IMR-90 (cell line): Measurements from ENCODE around the gene TM7SF2. TPM values are rescaled to one million over a fixed set of nuclear protein-coding genes. Genes with fewer than 3 reads are reported as not detected.

Source experiments
- ATAC-seq: fragments of 200-7000 bp; cut with Tn5 transposase; 2 replicates; pipeline ENCODE4 v1.9.1; 2020; ENCODE audit warnings: low read depth, mild to moderate bottlenecking, moderate library complexity
- BruUV-seq: library from RNA; stranded (reverse); fragments of 400-500 nt; replicated peaks from 2 replicates; lab custom pipeline; 2021; lab: Mats Ljungman, UMichigan
- CTCF ChIA-PET: fragments of 300-600 bp; formaldehyde crosslinking; extraction: SDS; loops from one replicate; lab custom pipeline; 2021; ENCODE audit warnings: antibody characterized with exemption; lab: Yijun Ruan, JAX
- POLR2A ChIA-PET: fragments of 300-600 bp; sonication (Branson Sonifier 250); formaldehyde crosslinking; loops from one replicate; lab custom pipeline; 2022; ENCODE audit warnings: antibody characterized with exemption; ENCODE audit not compliant: unreplicated experiment; lab: Charles Lee
- DNase-seq: peaks from one replicate; pipeline ENCODE4 v3.0.0; 2013
- H2AFZ ChIP-seq: replicated peaks from 2 replicates; pipeline ENCODE3; 2013; ENCODE audit warnings: low read length, mild to moderate bottlenecking; ENCODE audit not compliant: poor library complexity
- H2AK5ac ChIP-seq: 2 replicates; pipeline ENCODE4 v1.6.1; 2013; ENCODE audit warnings: low read depth, low read length, inconsistent platforms
- H2AK9ac ChIP-seq: replicated peaks from 2 replicates; pipeline ENCODE3; 2013; ENCODE audit warnings: mild to moderate bottlenecking, low read depth, low read length, moderate library complexity; ENCODE audit not compliant: poor library complexity
- H2BK120ac ChIP-seq: 2 replicates; pipeline ENCODE4 v1.6.1; 2013; ENCODE audit warnings: low read depth, low read length, inconsistent platforms
- H2BK15ac ChIP-seq: 3 replicates; pipeline ENCODE4 v1.6.1; 2013; ENCODE audit warnings: low read depth, low read length, inconsistent platforms
- H2BK20ac ChIP-seq: 2 replicates; pipeline ENCODE4 v1.6.1; 2013; ENCODE audit warnings: low read depth, mild to moderate bottlenecking, inconsistent platforms, low read length, moderate library complexity
- H2BK5ac ChIP-seq: 2 replicates; pipeline ENCODE4 v1.6.1; 2013; ENCODE audit warnings: mild to moderate bottlenecking, low read depth, low read length, inconsistent platforms; ENCODE audit not compliant: poor library complexity, severe bottlenecking
- H3K14ac ChIP-seq: replicated peaks from 2 replicates; pipeline ENCODE4 v1.6.1; 2013; ENCODE audit warnings: low read depth, low read length, inconsistent platforms
- H3K18ac ChIP-seq: 2 replicates; pipeline ENCODE4 v1.6.1; 2013; ENCODE audit warnings: low read depth, low read length, control low read depth
- H3K23ac ChIP-seq: 2 replicates; pipeline ENCODE4 v1.6.1; 2013; ENCODE audit warnings: low read depth, low read length, inconsistent platforms
- H3K27ac ChIP-seq: 2 replicates; pipeline ENCODE4 v1.5.1; 2013; ENCODE audit warnings: mild to moderate bottlenecking, control low read depth, low read length; ENCODE audit not compliant: insufficient read depth
- H3K27me3 ChIP-seq: 2 replicates; pipeline ENCODE4 v1.6.1; 2013; ENCODE audit warnings: low read length; ENCODE audit not compliant: control insufficient read depth, insufficient read depth
- H3K36me3 ChIP-seq: 2 replicates; pipeline ENCODE4 v1.6.1; 2013; ENCODE audit warnings: low read length, mixed read lengths; ENCODE audit not compliant: control insufficient read depth, insufficient read depth
- H3K4ac ChIP-seq: 2 replicates; pipeline ENCODE4 v1.6.1; 2013; ENCODE audit warnings: low read depth, low read length, inconsistent platforms
- H3K4me1 ChIP-seq: 2 replicates; pipeline ENCODE4 v1.6.1; 2013; ENCODE audit warnings: low read length, mixed read lengths; ENCODE audit not compliant: control insufficient read depth, insufficient read depth
- H3K4me2 ChIP-seq: 2 replicates; pipeline ENCODE4 v1.6.1; 2013; ENCODE audit warnings: low read depth, mild to moderate bottlenecking, control low read depth, low read length, moderate library complexity
- H3K4me3 ChIP-seq: 2 replicates; pipeline ENCODE4 v1.5.1; 2013; ENCODE audit warnings: low read depth, mild to moderate bottlenecking, control low read depth, low read length, moderate library complexity; ENCODE audit not compliant: insufficient read depth
- H3K56ac ChIP-seq: 2 replicates; pipeline ENCODE4 v1.6.1; 2013; ENCODE audit warnings: low read length, inconsistent platforms; ENCODE audit not compliant: insufficient read depth; ENCODE audit errors: extremely low read depth
- H3K79me1 ChIP-seq, 2 experiments: 2 replicates each; pipeline ENCODE4 v1.6.1; 2013; ENCODE audit warnings: low read length in 2 of 2, inconsistent platforms in 1 of 2, low read depth in 1 of 2
- H3K9ac ChIP-seq: 2 replicates; pipeline ENCODE4 v1.6.1; 2013; ENCODE audit warnings: low read depth, low read length, control low read depth
- H3K9me1 ChIP-seq: 2 replicates; pipeline ENCODE4 v1.6.1; 2013; ENCODE audit warnings: low read length, inconsistent platforms; ENCODE audit not compliant: insufficient read depth
- H3K9me3 ChIP-seq: 2 replicates; pipeline ENCODE4 v1.6.1; 2013; ENCODE audit warnings: low read length; ENCODE audit not compliant: control insufficient read depth, insufficient read depth
- H4K20me1 ChIP-seq: 2 replicates; pipeline ENCODE4 v1.6.1; 2013; ENCODE audit warnings: low read length, inconsistent platforms; ENCODE audit not compliant: insufficient read depth
- H4K5ac ChIP-seq: 2 replicates; pipeline ENCODE4 v1.6.1; 2013; ENCODE audit warnings: mild to moderate bottlenecking, low read depth, low read length, control low read depth
- H4K8ac ChIP-seq, 2 experiments: 2 replicates each; pipeline ENCODE4 v1.6.1; 2013; ENCODE audit warnings: low read depth in 2 of 2, low read length in 2 of 2, control low read depth in 1 of 2, inconsistent platforms in 1 of 2
- H4K91ac ChIP-seq: 2 replicates; pipeline ENCODE4 v1.6.1; 2013; ENCODE audit warnings: low read depth, low read length, inconsistent platforms; ENCODE audit not compliant: insufficient read depth
- BHLHE40 ChIP-seq: fragments of 150-350 bp; IDR thresholded peaks from 2 replicates; pipeline ENCODE4 v1.6.1; 2016; ENCODE audit warnings: mild to moderate bottlenecking, low read depth, low read length
- CEBPB ChIP-seq: IDR thresholded peaks from 2 replicates; pipeline ENCODE4 v1.6.1; 2012; ENCODE audit warnings: low read depth, low read length, improper control_type of control experiment
- CHD1 ChIP-seq: IDR thresholded peaks from 2 replicates; pipeline ENCODE4 v1.6.1; 2012; ENCODE audit warnings: low read depth, low read length, improper control_type of control experiment
- CTCF ChIP-seq: conservative IDR thresholded peaks from 2 replicates; pipeline ENCODE4 v1.5.1; 2012; ENCODE audit warnings: mild to moderate bottlenecking, low read depth, low read length, improper control_type of control experiment
- ELK1 ChIP-seq: fragments of 150-350 bp; IDR thresholded peaks from 2 replicates; pipeline ENCODE4 v1.6.1; 2016; ENCODE audit warnings: low read depth, mild to moderate bottlenecking, low read length, moderate library complexity, borderline replicate concordance
- FOS ChIP-seq: fragments of 150-350 bp; IDR thresholded peaks from 2 replicates; pipeline ENCODE4 v1.6.1; 2016; ENCODE audit warnings: low read depth, low read length
- MAFK ChIP-seq: IDR thresholded peaks from 2 replicates; pipeline ENCODE4 v1.6.1; 2012; ENCODE audit warnings: low read depth, low read length, improper control_type of control experiment
- MAZ ChIP-seq: IDR thresholded peaks from 2 replicates; pipeline ENCODE4 v1.6.1; 2012; ENCODE audit warnings: low read depth, mild to moderate bottlenecking, low read length, improper control_type of control experiment, moderate library complexity, borderline replicate concordance
- MXI1 ChIP-seq: IDR thresholded peaks from 2 replicates; pipeline ENCODE4 v1.6.1; 2012; ENCODE audit warnings: low read depth, mild to moderate bottlenecking, low read length, moderate library complexity, borderline replicate concordance
- NFE2L2 ChIP-seq: fragments of 150-350 bp; IDR thresholded peaks from 2 replicates; pipeline ENCODE4 v1.6.1; 2016; ENCODE audit warnings: low read depth, mild to moderate bottlenecking, low read length
- POLR2A ChIP-seq: IDR thresholded peaks from 2 replicates; pipeline ENCODE4 v1.6.1; 2012; ENCODE audit warnings: mild to moderate bottlenecking, low read depth, low read length
- RAD21 ChIP-seq: IDR thresholded peaks from 2 replicates; pipeline ENCODE4 v1.6.1; 2012; ENCODE audit warnings: low read length, improper control_type of control experiment
- RCOR1 ChIP-seq: IDR thresholded peaks from 2 replicates; pipeline ENCODE4 v1.6.1; 2012; ENCODE audit warnings: mild to moderate bottlenecking, low read length, improper control_type of control experiment; ENCODE audit not compliant: insufficient replicate concordance
- RFX5 ChIP-seq: IDR thresholded peaks from 2 replicates; pipeline ENCODE4 v1.8.0; 2012; ENCODE audit warnings: low read depth, mild to moderate bottlenecking, low read length, moderate library complexity
- SMC3 ChIP-seq: fragments of 150-350 bp; IDR thresholded peaks from 2 replicates; pipeline ENCODE4 v1.6.1; 2016; ENCODE audit warnings: low read depth, mild to moderate bottlenecking, antibody characterized with exemption, low read length, moderate library complexity
- USF2 ChIP-seq: fragments of 150-350 bp; IDR thresholded peaks from 2 replicates; pipeline ENCODE4 v1.6.1; 2017; ENCODE audit warnings: mild to moderate bottlenecking, antibody characterized with exemption, low read length, low read depth
- WGBS, 2 experiments: methylation state at CpG; one replicate each; pipeline versions ENCODE4 v1.1.5 to v1.1.7; 2013; ENCODE audit warnings: missing lambda C conversion rate in 2 of 2; ENCODE audit not compliant: insufficient read length in 1 of 2; ENCODE audit errors: extremely low coverage in 2 of 2; 5-methylcytosine and 5-hydroxymethylcytosine counted together
- dilution Hi-C: fragments of 300-500 bp; cut with HindIII; formaldehyde crosslinking; loops from one replicate; pipeline ENCODE4 v1.14.3; 2018; ENCODE audit warnings: low sequenced_read_pairs; ENCODE audit not compliant: unreplicated experiment
- in situ Hi-C: fragments of 300-500 bp; cut with MboI; formaldehyde crosslinking; loops from 3 replicates; pipeline ENCODE4 v1.14.3; 2019; ENCODE audit warnings: low sequenced_read_pairs, inconsistent platforms, mixed read lengths
- intact Hi-C: fragments of 100-400 bp; cut with micrococcal nuclease; formaldehyde crosslinking; loops from 2 replicates; pipeline ENCODE4 v1.10.0; 2022
- polyA plus RNA-seq, 3 experiments: library from polyadenylated mRNA; depleted of rRNA; stranded (reverse); fragments of >200 nt; gene quantifications; 2 replicates each; pipeline ENCODE4 v1.2.3, GENCODE V29; 2012; ENCODE audit warnings: low replicate concordance in 1 of 3
- total RNA-seq: library from RNA; depleted of rRNA; stranded (reverse); fragments of >200 nt; gene quantifications from 2 replicates; pipeline ENCODE4 v1.2.3, GENCODE V29; 2012

TM7SF2 gene
- total and polyA plus RNA-seq, 2 of the 4 experiments (the other 2 are of a cell fraction): 5.7 to 7.6 TPM

GRCh38 chr11:65066805-65067291 lies 44.8 kb upstream of the TM7SF2 start:
- in situ Hi-C loops (no loop called here), intact Hi-C loops (no loop called here), dilution Hi-C loops (no loop called here)
- Histone ChIP-seq H2AFZ (no peak overlapping the region), H3K4me3 (no peak overlapping the region), H2BK5ac (no peak overlapping the region), H3K9me3 (no peaks in the 10 kb centered on the region), H3K14ac (no peak overlapping the region), H3K23ac (no peak overlapping the region), H2AK9ac (no peak overlapping the region), H3K4me2 (no peak overlapping the region), H3K4me1 (no peaks in the 10 kb centered on the region), H2BK120ac (no peak overlapping the region), H4K8ac (no peak overlapping the region), H3K9ac (no peak overlapping the region), H4K20me1 (no peaks in the 10 kb centered on the region), H3K4ac (no peak overlapping the region), H3K9me1 (no peaks in the 10 kb centered on the region), H4K5ac (no peak overlapping the region), H2AK5ac (no peak overlapping the region), H2BK15ac (no peak overlapping the region), H3K27me3 (peaks cover 8% of the 10 kb centered on the region; the same call in 1 of the 2 replicates), H3K79me1 (no peaks in the 10 kb centered on the region), H3K18ac (no peak overlapping the region), H3K36me3 (no peaks in the 10 kb centered on the region), H3K27ac (no peak overlapping the region), H3K56ac (no peak overlapping the region), H4K91ac (no peak overlapping the region), H2BK20ac (no peak overlapping the region)
- DNase-seq: no peak
- CTCF ChIA-PET: no interaction called here
- no peak for ATAC-seq
- TF ChIP-seq MAZ: no peak
- TF ChIP-seq CEBPB: no peak
- TF ChIP-seq MAFK: no peak
- TF ChIP-seq NFE2L2: no peak
- no peak for TF ChIP-seq FOS
- TF ChIP-seq MXI1: no peak
- no peak for TF ChIP-seq POLR2A
- TF ChIP-seq CTCF: no peak
- TF ChIP-seq ELK1: no peak
- TF ChIP-seq CHD1: no peak
- TF ChIP-seq RCOR1: no peak
- no peak for TF ChIP-seq SMC3
- TF ChIP-seq BHLHE40: no peak
- TF ChIP-seq RFX5: no peak
- TF ChIP-seq USF2: no peak
- no peak for TF ChIP-seq RAD21
- POLR2A ChIA-PET: no interaction called here
- no TSS peak for BruUV-seq
- WGBS, 2 experiments: 80% methylated on average over 1 of the region's 4 CpGs; no CpG with 5 or more reads in 1 of the 2 experiments
